ENCODE measurements around the gene SH3TC1.

DNA sequence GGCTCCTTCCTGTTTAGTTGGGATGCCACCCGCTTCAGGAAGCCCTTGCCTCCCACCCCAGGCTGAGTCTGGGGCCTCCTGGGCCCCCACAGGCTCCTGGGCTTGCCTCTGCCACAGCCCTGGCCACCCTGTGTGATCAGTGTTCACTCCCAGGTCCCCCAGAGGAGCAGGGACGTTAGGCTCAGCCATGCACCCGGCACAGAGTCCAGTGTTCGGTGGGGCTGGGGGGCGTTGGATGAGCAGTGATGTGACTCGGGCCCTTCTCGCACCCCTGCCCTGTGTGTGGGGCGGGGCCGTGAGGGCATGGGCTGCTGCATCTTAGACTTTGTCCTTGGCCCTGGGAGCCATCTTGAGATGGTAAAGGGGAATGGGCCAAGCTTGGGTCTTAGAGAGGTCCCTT, 40.6 kb downstream of the SH3TC1 start:
- TF ChIP-seq NFE2L2 (conservative IDR thresholded peaks at IDR 0.05; ENCODE audit: low read length) (no peak), CTCF (IDR thresholded peaks at IDR 0.05) (no peak), POLR2A (IDR thresholded peaks at IDR 0.05; ENCODE audit: low read length) (no peak), KDM1A (IDR thresholded peaks at IDR 0.05; ENCODE audit: low read depth) (no peak), POLR2AphosphoS2 (conservative IDR thresholded peaks at IDR 0.05; ENCODE audit: low read length) (no peak), RFX5 (IDR thresholded peaks at IDR 0.05) (no peak)
